HG02970 (cell line): ENCODE results near the gene APOBR.

ENCODE experiments used
- ATAC-seq: cut with Tn5 transposase; IDR thresholded peaks from one replicate; pipeline ENCODE4 v1.9.1; 2021; ENCODE audit warnings: mild to moderate bottlenecking, moderate library complexity, moderate number of reproducible peaks; ENCODE audit not compliant: unreplicated experiment, low FRiP score

APOBR gene

DNA sequence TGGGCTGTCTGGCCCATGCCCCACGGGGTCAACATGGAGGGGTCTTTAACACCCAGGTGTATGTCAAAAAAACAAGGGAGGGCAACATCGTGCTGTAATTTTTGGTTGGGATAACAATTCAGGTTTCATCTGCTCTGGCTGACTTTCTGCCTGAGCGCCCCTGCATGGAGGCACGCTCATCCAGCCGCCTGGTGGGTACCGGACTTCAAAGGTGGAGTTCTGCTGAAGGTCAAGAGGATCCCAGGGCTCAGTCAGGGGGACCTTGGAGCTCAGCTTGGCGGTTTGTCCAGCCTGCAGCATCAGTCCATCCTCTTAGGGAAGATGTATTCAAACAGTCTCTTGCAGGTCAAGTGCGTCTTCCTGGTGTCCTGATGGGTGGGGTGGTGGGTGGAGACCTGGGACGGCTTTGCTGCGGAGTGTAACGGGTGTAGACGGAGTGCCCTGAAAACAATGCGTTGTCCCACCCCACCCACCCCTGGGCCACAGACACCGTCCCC, 53.9 kb downstream of the APOBR start:
- ATAC-seq, result no peak
